Measurements from ENCODE around the gene RAB17.

The RAB17 gene

GRCh38 chr2:237576974-237577373 lies 13.6 kb downstream of the RAB17 start:
- ATAC-seq (no peak), DNase-seq (no peak)

GRCh38 chr2:237575869-237576862 lies 14.4 kb downstream of the RAB17 start:
- ATAC-seq (no peak), DNase-seq (no peak)

- DNase-seq = no peak
- ATAC-seq = no peak
Measured at GRCh38 chr2:237574894-237575868, 15.4 kb downstream of the RAB17 start.

- DNase-seq (no peak), ATAC-seq (no peak)
Measured at GRCh38 chr2:237574467-237574866, 16.1 kb downstream of the RAB17 start.

GRCh38 chr2:237573721-237574415 lies 16.7 kb downstream of the RAB17 start:
- DNase-seq (no peak), ATAC-seq (no peak)

- DNase-seq (no peak), ATAC-seq (no peak)
Measured at GRCh38 chr2:237572742-237573101, 17.8 kb downstream of the RAB17 start.

GRCh38 chr2:237572021-237572741 lies 18.4 kb downstream of the RAB17 start:
- peak; percentile 95 for DNase-seq
- ATAC-seq = peak; percentile 94

- DNase-seq (no peak), ATAC-seq (no peak)
Measured at GRCh38 chr2:237571551-237571950, 19.0 kb downstream of the RAB17 start.

- ATAC-seq (no peak), DNase-seq (no peak)
Measured at GRCh38 chr2:237570776-237571335, 19.7 kb downstream of the RAB17 start.

- no peak for ATAC-seq
- DNase-seq = no peak
Measured at GRCh38 chr2:237569896-237570295, 20.6 kb downstream of the RAB17 start.

- DNase-seq = no peak
- no peak for ATAC-seq
Measured at GRCh38 chr2:237569041-237569440, 21.5 kb downstream of the RAB17 start.

- no peak for DNase-seq
- no peak for ATAC-seq
Measured at GRCh38 chr2:237568121-237568660, 22.3 kb downstream of the RAB17 start.

GRCh38 chr2:237567276-237568029 lies 23.1 kb downstream of the RAB17 start:
- DNase-seq (no peak), ATAC-seq (no peak)

GRCh38 chr2:237566401-237567235 lies 23.9 kb downstream of the RAB17 start, which contains the start of gene PRLH:
Gene PRLH (plus strand): TSS chr2:237566574. CDS start chr2:237566574, 0 bp downstream.
- ATAC-seq = no peak
- no peak for DNase-seq

- ATAC-seq = no peak
- DNase-seq = no peak
Measured at GRCh38 chr2:237565974-237566373, 24.6 kb downstream of the RAB17 start.

GRCh38 chr2:237564526-237565131 lies 25.9 kb downstream of the RAB17 start:
- ATAC-seq = no peak

GRCh38 chr2:237563816-237564215 lies 26.7 kb downstream of the RAB17 start:
- ATAC-seq = no peak

More at GRCh38 chr2:237564526-237565131, 25.9 kb downstream of the RAB17 start:
- DNase-seq = no peak

GRCh38 chr2:237561221-237561620 lies 29.3 kb downstream of the RAB17 start:
- no peak for DNase-seq
- ATAC-seq = no peak

More at GRCh38 chr2:237563816-237564215, 26.7 kb downstream of the RAB17 start:
- no peak for DNase-seq
